NCI-H1694 treated with DMSO at 0.1 percent for 48 hours (cell line): ENCODE data around the gene NDUFAF5.

Source experiments
- DNase-seq: peaks from one replicate; lab custom pipeline; 2025; lab: John Stamatoyannopoulos, UW

The NDUFAF5 gene

GRCh38 chr20:13824459-13824858, 39.6 kb downstream of the NDUFAF5 start:
- DNase-seq: no peak

- DNase-seq: no peak
These were observed 40.6 kb downstream of the NDUFAF5 start for GRCh38 chr20:13825465-13825864.

- no peak for DNase-seq
These were observed 46.6 kb downstream of the NDUFAF5 start for GRCh38 chr20:13831476-13831875.

GRCh38 chr20:13838664-13839063, 53.8 kb downstream of the NDUFAF5 start:
- DNase-seq: no peak

- DNase-seq: no peak
These were observed 54.7 kb downstream of the NDUFAF5 start for GRCh38 chr20:13839421-13840092.

- DNase-seq: no peak
These were observed 55.3 kb downstream of the NDUFAF5 start for GRCh38 chr20:13840093-13840465.

GRCh38 chr20:13841206-13841605, 56.4 kb downstream of the NDUFAF5 start:
- DNase-seq: no peak

GRCh38 chr20:13844296-13844695, 59.5 kb downstream of the NDUFAF5 start:
- no peak for DNase-seq

GRCh38 chr20:13851279-13851678, 66.5 kb downstream of the NDUFAF5 start:
- no peak for DNase-seq

- no peak for DNase-seq
These were observed 67.5 kb downstream of the NDUFAF5 start for GRCh38 chr20:13852306-13852705.

GRCh38 chr20:13855613-13856012, 70.8 kb downstream of the NDUFAF5 start:
- DNase-seq: no peak

GRCh38 chr20:13856354-13856753, 71.5 kb downstream of the NDUFAF5 start:
- DNase-seq: no peak

GRCh38 chr20:13857304-13857703, 72.5 kb downstream of the NDUFAF5 start:
- no peak for DNase-seq

- no peak for DNase-seq
These were observed 73.1 kb downstream of the NDUFAF5 start for GRCh38 chr20:13857961-13858360.

- DNase-seq: no peak
These were observed 73.6 kb downstream of the NDUFAF5 start for GRCh38 chr20:13858439-13858838.

GRCh38 chr20:13858871-13859270, 74.0 kb downstream of the NDUFAF5 start:
- no peak for DNase-seq

- DNase-seq: no peak
These were observed 77.4 kb downstream of the NDUFAF5 start for GRCh38 chr20:13862245-13862644.

- DNase-seq: no peak
These were observed 78.4 kb downstream of the NDUFAF5 start for GRCh38 chr20:13863244-13863643.

- no peak for DNase-seq
These were observed 80.3 kb downstream of the NDUFAF5 start for GRCh38 chr20:13865156-13865555.

- peak; percentile 17 for DNase-seq
These were observed 81.0 kb downstream of the NDUFAF5 start for GRCh38 chr20:13865791-13866351.

GRCh38 chr20:13868331-13868730, 83.5 kb downstream of the NDUFAF5 start:
- no peak for DNase-seq

GRCh38 chr20:13870170-13870748, 85.4 kb downstream of the NDUFAF5 start:
- DNase-seq: no peak
